Measurements from ENCODE around the gene LIN7B.
A peak's percentile ranks its signal among the peaks of the same experiment; 100 is the strongest.

Gene LIN7B

DNA sequence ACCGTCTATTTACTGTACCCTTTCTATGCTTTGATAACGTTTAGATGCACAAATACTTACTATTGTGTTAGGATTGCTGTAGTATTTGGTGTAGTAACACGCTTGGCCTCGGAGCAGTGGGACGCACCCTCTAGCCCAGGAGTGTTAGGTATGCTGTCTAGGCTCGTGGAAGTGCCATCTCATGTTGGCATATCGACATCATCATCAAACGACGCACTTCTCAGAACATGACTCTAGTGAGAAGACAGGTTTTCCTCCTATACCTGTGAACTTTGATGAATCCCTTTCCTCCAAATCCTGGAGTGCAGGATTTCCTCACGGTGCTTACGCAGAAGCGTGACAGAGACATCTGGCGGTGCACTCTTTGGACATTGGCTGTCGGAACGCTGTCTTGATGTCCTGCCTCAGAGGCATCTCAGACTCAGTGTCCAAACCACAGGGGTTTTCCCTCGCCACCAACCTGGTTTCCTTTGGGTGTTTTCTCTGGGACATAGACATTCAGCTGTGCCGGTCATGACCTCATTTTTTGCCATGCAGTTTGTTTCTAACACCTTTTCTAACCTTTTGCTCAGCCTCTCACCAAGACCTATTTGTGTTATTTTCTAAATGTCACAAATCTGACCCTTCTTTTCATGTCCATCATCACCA, 22.7 kb upstream of the LIN7B start:
- H3K4me3 ChIP-seq: no peak overlapping the region
- no peak overlapping the region for H3K27ac ChIP-seq
- H3K36me3 ChIP-seq: peaks cover 47 to 89% (median 58%) of the 10 kb centered on the region in 3 donors
- no peaks in the 10 kb centered on the region for H3K27me3 ChIP-seq
- TF ChIP-seq, protein P1, sequence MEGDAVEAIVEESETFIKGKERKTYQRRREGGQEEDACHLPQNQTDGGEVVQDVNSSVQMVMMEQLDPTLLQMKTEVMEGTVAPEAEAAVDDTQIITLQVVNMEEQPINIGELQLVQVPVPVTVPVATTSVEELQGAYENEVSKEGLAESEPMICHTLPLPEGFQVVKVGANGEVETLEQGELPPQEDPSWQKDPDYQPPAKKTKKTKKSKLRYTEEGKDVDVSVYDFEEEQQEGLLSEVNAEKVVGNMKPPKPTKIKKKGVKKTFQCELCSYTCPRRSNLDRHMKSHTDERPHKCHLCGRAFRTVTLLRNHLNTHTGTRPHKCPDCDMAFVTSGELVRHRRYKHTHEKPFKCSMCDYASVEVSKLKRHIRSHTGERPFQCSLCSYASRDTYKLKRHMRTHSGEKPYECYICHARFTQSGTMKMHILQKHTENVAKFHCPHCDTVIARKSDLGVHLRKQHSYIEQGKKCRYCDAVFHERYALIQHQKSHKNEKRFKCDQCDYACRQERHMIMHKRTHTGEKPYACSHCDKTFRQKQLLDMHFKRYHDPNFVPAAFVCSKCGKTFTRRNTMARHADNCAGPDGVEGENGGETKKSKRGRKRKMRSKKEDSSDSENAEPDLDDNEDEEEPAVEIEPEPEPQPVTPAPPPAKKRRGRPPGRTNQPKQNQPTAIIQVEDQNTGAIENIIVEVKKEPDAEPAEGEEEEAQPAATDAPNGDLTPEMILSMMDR (IDR thresholded peaks at IDR 0.05): no peak
- peaks cover 2 to 23% (median 17%) of the 10 kb centered on the region in 4 donors for H3K4me1 ChIP-seq
- H3K9me3 ChIP-seq: no peaks in the 10 kb centered on the region
- intact Hi-C loops (cut with DNase I; ENCODE audit: low total_unique reads): no loop called here
- DNase-seq: no peak

DNA sequence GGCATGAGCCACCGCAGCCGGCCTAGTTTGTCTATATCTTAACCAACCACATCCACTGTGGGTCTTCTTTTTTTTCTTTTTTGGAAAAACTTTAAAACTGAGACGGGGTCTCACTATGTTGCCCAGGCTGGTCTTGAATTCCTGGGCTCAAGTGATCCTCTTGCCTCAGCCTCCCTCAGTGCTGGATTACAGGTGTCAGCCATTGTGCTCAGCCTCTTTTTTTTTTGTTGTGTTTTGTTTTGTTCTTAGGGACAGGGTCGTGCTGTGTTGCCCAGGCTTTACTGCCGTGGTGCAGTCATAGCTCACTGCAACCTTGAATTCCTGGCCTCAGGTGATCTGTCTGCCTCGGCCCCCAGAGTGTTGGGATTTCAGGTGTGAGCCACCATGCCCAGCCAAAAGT, 21.5 kb upstream of the LIN7B start:
- peaks cover 47 to 91% (median 65%) of the 10 kb centered on the region in 3 donors for H3K36me3 ChIP-seq
- H3K4me3 ChIP-seq: no peak overlapping the region
- H3K9me3 ChIP-seq: no peaks in the 10 kb centered on the region
- DNase-seq: no peak
- intact Hi-C loops (cut with DNase I; ENCODE audit: low total_unique reads): no loop called here
- no peak overlapping the region for H3K27ac ChIP-seq
- TF ChIP-seq, protein P1 (IDR thresholded peaks at IDR 0.05): no peak
- H3K27me3 ChIP-seq: no peaks in the 10 kb centered on the region
- H3K4me1 ChIP-seq: peaks cover 0 to 17% (median 6%) of the 10 kb centered on the region in 4 donors

DNA sequence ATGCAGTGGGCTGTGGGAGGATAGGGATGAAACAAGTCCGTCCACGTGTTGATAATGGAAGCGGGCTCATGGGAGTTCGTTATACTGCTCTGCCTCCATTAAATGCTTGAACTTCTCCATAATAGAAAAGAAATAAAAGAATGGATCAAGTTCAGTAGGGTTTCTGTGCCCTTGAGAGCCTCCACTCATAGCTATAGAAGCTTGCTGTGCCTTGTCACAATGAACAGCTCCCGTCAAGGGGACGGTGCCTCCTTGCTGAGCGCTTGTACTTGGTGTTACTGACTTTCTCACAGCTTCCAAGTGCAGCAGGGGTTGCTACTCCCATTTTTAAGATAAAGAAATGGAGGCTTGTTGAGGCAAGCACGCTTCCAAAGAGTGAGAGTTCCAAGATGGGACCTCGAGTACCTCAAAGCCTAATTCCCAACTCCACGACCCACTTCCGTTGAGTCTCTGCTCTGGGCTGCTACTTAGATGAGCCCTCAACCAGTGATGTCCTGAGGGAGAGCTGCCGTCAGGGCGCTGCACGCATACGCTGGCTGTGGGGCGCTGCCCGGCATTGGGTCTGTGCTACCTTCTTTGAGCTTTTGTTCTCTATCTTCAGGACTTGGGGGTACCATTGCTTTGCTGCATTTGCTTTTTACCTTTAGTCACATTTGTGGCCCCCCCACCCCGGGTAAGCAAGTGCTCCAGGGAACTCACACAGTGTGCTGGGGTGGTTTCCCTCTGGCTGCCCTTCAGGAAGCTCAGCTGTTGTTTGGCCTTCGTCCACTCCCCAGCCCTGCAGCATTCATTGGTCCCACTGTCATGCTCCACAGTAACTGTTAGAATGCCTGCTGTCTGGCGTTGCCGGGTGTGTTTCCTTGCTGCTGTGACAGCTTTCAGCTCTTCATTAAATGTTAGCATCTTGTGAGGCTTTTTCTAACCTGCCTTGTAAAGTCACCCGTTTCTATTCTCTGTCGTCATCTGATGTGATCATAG, 19.4 kb upstream of the LIN7B start:
- Histone ChIP-seq H3K27me3 (no peaks in the 10 kb centered on the region), H3K36me3 (peaks cover 59 to 95% (median 79%) of the 10 kb centered on the region in 3 donors), H3K27ac (no peak overlapping the region), H3K4me3 (no peak overlapping the region), H3K4me1 (peaks cover 0 to 7% (median 0%) of the 10 kb centered on the region in 4 donors), H3K9me3 (no peaks in the 10 kb centered on the region)
- DNase-seq: no peak
- TF ChIP-seq, protein P1 (IDR thresholded peaks at IDR 0.05): no peak
- intact Hi-C loops (cut with DNase I; ENCODE audit: low total_unique reads): loop anchor here (5.0 kb wide), 2 partner anchors 53 to 103 kb away; no protein-coding TSS in a partner anchor

DNA sequence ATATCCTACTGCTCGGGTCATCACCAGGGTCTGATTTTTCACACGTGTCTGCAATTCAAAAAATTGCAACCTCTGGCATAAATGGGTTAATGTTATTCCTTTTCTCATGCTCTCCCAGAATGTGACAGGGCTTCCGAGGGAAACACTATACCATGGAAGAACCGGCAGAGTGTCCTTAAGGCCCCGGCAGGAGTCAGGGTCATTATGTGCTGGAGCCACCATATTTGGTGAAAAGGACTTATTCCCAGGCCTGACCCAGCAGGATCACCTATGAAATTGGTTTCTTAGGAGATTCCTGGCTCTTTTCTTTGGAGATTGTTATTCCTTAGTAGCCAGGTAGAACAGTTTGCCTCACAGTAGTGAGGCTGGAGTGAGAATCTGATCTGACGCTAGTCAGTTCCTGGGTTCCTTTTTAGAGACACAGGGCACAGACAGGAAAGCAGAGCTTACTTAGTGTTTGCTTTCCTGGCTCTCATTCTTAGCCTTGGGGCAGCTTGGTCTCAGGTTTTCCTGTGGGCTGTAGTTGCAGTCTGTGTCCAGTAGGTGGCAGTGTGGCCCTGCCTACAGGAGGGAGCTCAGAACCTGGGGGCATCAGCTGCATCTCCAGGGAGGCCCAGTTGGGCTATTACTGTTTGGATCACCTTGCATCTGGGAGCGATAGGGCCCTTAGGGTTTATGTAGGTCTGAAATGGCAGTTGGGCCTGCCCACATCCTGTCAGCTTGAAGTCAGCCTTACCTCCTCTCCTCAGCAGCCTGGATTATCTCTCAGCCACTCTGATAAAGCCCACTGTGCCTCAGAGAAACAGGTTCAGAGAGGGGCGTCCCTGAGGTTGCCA, 16.5 kb upstream of the LIN7B start:
- Histone ChIP-seq H3K4me3 (no peak overlapping the region), H3K27me3 (no peaks in the 10 kb centered on the region), H3K36me3 (peaks cover 59 to 95% (median 79%) of the 10 kb centered on the region in 3 donors), H3K4me1 (peaks cover 0 to 7% (median 0%) of the 10 kb centered on the region in 4 donors), H3K27ac (no peak overlapping the region), H3K9me3 (no peaks in the 10 kb centered on the region)
- DNase-seq: peak; percentile 52 to 79
- TF ChIP-seq, protein P1 (IDR thresholded peaks at IDR 0.05): peak; percentile 97 to 99
- intact Hi-C loops (cut with DNase I; ENCODE audit: low total_unique reads): loop anchor here (5.0 kb wide), 2 partner anchors 50 to 100 kb away; no protein-coding TSS in a partner anchor

DNA sequence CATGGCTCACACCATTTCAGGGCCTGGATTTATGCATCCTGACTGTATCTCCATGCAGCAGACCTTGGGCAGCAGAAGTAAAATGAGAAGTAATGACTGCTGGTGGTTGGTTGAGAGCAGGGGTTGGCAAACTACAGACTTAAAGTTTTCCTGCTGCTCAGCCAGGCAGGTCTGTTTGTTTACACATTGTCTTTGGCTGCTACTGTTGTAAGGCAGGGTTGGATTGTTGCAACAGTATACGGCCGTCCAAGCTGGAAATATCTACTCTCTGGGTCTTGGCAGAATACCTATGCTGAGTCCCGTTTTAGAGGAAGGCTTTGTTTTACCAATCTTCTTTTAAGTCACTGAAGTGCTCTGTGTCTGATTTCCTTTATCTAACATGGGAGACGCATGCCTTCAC, 15.4 kb upstream of the LIN7B start:
- intact Hi-C loops (cut with DNase I; ENCODE audit: low total_unique reads): loop anchor here (5.0 kb wide), 2 partner anchors 49 to 99 kb away; no protein-coding TSS in a partner anchor
- DNase-seq: no peak
- H3K4me1 ChIP-seq: peaks cover 0 to 7% (median 0%) of the 10 kb centered on the region in 4 donors
- H3K27ac ChIP-seq: no peak overlapping the region
- H3K27me3 ChIP-seq: no peaks in the 10 kb centered on the region
- TF ChIP-seq, protein P1 (IDR thresholded peaks at IDR 0.05): no peak
- no peak overlapping the region for H3K4me3 ChIP-seq
- H3K36me3 ChIP-seq: peaks cover 59 to 95% (median 84%) of the 10 kb centered on the region in 3 donors
- no peaks in the 10 kb centered on the region for H3K9me3 ChIP-seq
